ENCODE measurements around the gene STIM1. TPM values are rescaled to one million over a fixed set of nuclear protein-coding genes. Genes with fewer than 3 reads are reported as not detected.
"Not testable (repeated sequence)": the region's sequence is repeated elsewhere in the genome, so short reads cannot be mapped to it uniquely, and the experiment has no call there.

STIM1 gene
- total RNA-seq, 2 donors from 2014 or later = 64.7 to 65.4 TPM

DNA sequence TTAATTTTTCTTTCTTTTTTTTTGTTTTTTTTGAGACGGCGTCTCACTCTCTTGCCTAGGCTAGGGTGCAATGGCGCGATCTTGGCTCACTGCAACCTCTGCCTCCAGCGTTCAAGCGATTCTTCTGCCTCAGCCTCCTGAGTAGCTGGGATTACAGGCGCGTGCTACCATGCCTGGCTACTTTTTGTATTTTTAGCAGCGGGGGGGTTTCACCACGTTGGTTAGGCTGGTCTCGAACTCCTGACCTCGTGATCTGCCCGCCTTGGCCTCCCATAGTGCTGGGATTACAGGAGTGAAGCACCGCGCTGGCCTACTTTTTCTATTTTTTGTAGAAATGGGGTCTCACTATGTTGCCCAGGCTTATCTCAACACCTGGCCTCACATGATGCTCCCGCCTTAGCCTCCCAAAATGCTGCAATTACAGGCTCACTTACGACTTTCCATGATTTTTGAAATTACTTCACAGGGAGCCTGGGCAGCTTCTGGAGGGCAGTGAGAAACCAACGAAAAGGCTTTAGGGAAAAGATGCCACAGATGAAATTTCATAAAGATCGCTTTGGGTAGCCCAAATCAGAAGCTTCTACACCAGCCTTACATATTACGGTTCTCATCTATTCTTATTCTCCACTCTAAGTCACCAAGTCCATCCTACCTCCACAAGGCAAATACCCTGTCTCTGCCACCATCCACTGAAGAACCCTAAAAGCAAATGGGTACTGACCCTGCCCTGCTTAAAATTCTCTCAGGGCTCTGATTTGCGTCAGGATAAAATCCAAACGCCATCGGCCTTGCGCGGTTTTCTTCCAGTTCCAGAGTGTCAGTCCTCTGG, 238.3 kb downstream of the STIM1 start:
- DNase-seq (no peak), ATAC-seq (peak; percentile 1)
- intact Hi-C loops (cut with DNase I, micrococcal nuclease) = no loop called here

DNA sequence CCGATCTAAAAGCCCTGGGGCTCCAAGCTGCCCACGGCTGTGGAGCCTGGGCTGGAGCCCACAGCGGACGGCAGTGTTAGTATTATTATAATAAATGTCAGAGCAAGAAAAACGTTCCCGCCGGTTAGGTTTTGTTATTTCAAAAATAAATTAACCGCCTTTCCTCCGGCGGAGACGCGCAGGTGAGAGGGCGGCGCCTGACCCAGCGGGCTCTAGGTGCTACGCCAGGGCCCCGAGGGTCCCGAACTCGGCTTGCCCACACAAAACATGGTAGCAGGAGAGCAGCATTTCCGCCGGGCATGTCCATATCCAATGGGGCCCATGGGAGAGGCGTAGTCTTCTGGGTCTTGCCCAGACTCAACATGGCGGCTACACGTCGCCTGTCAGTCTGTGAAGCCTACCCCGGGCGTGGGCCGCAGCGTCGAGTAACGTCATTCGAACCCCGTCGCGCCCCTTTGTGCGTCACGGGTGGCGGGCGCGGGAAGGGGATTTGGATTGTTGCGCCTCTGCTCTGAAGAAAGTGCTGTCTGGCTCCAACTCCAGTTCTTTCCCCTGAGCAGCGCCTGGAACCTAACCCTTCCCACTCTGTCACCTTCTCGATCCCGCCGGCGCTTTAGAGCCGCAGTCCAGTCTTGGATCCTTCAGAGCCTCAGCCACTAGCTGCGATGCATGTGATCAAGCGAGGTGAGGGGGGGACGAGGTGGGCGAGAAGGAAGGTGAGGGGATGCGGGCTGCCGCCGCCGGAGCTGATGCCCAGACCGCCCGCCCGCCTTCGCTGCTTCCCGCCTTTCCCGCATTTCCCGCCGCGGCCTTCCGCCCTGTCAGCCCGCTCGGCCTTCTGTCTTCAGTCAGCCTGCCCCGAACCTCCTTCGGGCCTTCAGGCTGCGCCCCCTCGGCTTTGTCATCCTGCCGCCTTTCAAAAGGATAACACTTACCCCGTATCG, 239.2 kb downstream of the STIM1 start, which contains the start of gene RRM1:
Gene RRM1, plus strand, starts transcription at position 452 of the 944 bp plus-strand sequence. Its CDS starts 214 bp downstream, at position 666.
- peak; percentile 93 to 96 for DNase-seq
- intact Hi-C loops (cut with DNase I, micrococcal nuclease) = no loop called here
- peak; percentile 96 for ATAC-seq

DNA sequence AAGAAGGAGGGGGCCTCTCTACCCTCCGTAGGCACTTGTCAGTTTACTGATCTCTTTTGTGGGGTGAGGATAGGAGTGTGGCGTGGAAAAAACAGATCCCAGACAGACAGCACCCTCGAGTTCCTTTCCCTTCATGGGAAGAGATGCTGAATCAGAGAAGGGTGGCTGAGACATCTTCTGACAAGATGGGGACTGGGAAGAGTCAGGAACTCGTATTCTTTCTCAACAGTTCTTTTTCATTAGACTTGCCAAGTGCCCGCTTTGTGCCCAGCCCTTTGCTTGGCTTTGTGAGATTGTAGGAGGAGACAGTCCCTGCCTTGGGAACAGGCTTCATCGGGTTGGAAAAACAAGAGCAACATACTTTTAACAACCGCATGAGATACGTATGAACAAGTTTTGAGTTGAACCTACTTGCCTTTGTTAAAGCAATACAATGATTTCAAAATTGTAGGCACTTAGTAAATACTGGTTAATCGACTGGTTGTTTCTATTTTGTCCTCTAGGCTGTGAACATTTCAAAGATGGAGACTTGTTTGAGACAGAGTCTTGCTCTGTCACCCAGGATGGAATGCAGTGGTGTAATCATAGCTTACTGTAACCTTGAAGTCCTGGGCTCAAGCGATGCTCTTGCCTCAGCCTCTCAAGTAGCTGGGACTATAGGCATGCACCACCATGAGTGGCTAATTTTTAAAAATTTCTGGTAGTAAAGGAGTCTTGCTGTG, 240.2 kb downstream of the STIM1 start:
- DNase-seq (no peak), ATAC-seq (no peak)
- intact Hi-C loops (cut with DNase I, micrococcal nuclease) = no loop called here

DNA sequence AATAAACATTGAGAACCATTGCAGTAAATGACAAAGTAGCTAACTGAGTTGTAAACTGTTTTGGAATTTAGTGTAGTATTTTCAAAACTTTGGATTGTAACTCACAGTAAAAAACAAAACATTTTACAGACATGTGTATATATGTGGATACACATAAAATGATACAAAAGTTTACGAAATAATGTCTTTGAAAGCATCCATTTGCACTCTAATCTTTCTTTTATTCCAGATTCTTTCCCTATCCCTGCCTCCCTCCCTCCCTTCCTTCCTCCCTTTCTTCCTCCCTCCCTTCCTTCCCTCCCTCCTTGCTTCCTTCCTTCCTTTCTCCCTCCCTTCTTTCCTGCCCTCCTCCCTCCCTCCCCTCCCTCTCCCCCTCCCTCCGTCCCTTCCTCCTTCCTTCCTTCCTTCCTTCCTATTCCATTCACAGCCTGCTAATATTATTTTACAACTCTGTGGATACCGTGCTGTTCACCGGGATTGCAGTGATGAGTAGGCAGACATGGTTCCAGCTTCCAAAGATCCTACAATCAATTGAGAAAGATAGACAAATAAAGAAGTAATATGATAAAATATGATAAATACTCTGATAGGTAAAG, 242.7 kb downstream of the STIM1 start:
- intact Hi-C loops (cut with DNase I, micrococcal nuclease) = no loop called here
- DNase-seq (no peak), ATAC-seq (no peak)

DNA sequence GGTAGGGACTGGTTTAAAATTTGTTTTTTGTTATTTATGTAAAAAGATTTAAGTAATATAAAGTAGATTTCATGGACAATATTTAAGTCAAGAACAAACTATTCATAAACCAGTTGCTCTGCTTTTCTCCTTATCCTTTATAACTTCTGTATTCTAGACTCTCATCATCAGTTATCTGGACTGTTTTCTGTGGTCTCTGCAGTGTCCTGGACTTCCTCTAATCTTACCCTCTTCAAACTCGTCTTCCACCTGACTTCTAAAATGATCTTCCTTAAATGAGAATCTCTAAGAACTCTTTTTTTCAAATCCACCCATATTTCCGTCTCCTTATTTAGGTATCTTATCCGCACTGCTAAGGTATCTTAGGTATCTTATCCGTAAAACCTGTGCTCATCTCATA, 247.2 kb downstream of the STIM1 start:
- no peak for DNase-seq
- intact Hi-C loops (cut with DNase I, micrococcal nuclease) = no loop called here
- no peak for ATAC-seq

DNA sequence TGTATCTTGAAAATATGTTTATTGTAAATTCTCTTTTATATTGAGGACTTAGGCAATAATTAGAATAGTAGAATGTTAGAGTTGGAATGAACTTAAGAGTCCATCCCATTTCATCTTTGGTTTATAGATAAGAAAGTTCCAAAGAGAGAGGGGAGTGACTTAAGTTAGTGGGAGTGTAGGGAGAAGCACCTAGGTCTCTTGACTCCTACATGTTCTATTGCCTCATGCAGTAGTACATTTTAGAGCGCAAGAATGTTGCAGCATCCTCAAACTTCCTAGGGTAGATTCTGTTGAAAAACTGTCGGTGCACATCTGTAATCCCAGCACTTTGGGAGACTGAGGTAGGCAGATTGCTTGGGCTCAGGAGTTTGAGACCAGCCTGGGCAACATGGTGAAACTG, 247.8 kb downstream of the STIM1 start:
- no peak for DNase-seq
- intact Hi-C loops (cut with DNase I, micrococcal nuclease) = no loop called here
- ATAC-seq = no peak

DNA sequence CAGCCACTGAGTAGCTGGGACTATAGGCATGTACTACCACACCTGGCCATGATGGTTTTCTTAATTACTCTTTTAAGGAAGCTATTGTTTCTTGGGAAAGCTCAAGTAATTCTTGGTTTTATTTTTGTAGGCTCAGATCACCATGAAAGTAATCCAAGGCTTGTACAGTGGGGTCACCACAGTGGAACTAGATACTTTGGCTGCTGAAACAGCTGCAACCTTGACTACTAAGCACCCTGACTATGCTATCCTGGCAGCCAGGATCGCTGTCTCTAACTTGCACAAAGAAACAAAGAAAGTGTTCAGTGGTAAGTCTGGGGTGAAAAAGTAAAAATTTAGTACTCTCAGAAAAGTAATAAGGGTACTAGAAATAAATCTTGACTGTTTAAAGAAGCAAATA, 250.5 kb downstream of the STIM1 start:
- ATAC-seq = no peak
- DNase-seq = no peak
- intact Hi-C loops (cut with DNase I, micrococcal nuclease) = no loop called here

DNA sequence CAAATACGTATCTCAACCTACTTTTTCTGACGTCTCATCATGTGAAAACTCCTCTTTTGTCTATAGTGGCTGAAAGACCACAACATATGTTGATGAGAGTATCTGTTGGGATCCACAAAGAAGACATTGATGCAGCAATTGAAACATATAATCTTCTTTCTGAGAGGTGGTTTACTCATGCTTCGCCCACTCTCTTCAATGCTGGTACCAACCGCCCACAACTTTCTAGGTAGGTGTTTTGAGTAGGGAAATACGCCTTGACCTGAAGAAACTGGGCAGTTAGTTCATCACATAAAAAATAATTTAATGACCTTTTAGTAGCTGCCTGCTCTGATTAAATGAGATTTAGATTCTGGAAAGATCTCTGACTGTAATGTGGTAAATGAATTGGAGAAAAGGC, 256.4 kb downstream of the STIM1 start:
- intact Hi-C loops (cut with DNase I, micrococcal nuclease) = no loop called here
- no peak for ATAC-seq
- no peak for DNase-seq

DNA sequence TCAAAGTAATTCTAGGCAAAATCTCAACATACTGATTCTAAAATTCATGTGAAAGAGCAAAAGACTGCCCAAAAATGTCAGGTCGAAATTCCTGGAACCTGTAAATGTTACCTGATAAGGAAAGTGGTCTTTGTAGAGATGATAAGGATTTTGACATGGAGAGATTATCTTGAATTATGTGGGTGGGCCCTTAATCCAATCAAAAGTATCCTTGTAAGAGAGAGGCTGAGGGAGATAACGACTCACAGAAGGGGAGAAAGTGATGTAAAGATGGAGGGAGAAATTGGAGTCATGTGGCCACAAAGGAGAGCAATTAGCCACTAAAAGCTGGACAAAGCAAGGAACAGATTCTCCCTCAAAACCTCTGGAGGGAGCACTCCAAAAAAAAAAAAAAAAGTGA, 259.7 kb downstream of the STIM1 start:
- ATAC-seq (no peak), DNase-seq (no peak)
- intact Hi-C loops (cut with DNase I, micrococcal nuclease) = no loop called here

DNA sequence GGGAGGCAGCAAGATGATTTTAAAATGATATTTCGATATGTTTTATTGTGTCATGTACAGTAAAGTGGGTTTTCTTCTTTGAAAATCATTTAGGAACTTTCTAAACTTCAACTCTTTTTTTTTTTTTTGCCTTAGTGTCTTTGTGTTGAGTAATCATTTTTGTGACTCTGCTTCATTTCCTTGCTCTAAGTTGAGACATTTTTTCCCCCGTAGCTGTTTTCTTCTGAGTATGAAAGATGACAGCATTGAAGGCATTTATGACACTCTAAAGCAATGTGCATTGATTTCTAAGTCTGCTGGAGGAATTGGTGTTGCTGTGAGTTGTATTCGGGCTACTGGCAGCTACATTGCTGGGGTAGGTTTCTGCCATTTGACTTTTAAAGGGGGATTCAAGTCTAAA, 262.6 kb downstream of the STIM1 start:
- ATAC-seq = no peak
- intact Hi-C loops (cut with DNase I, micrococcal nuclease) = no loop called here
- DNase-seq = no peak

DNA sequence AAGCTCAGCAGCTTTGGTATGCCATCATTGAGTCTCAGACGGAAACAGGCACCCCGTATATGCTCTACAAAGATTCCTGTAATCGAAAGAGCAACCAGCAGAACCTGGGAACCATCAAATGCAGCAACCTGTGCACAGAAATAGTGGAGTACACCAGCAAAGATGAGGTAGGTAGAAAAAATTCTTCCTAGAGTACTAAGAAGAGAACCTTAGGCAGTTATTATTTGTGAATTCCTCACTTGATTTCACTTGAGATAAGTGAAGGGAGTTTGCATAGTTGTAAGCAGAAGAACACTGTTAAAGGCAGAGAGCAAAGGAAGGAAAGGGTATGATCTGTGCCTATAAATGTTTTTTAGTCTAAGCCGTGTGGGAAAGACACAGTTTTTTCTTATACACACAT, 267.8 kb downstream of the STIM1 start:
- DNase-seq (no peak), ATAC-seq (no peak)
- intact Hi-C loops (cut with DNase I, micrococcal nuclease) = no loop called here

DNA sequence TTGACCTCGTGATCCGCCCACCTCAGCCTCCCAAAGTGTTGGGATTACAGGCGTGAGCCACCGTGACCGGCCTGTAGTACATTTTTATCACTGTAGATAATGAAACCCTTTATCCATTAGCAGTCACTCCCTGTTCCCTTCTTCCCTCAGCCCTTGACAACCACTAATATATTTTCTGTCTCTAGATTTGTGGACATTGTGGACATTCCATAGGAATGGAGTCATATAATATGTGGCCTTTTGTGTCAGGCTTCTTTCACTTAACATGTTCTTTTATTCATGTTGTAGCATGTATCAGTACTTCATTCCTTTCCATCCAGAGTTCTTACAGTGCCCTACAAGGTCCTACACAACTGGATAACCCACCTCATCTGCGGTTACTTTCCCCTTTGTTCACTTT, 269.7 kb downstream of the STIM1 start:
- intact Hi-C loops (cut with DNase I, micrococcal nuclease) = no loop called here
- ATAC-seq = no peak

DNA sequence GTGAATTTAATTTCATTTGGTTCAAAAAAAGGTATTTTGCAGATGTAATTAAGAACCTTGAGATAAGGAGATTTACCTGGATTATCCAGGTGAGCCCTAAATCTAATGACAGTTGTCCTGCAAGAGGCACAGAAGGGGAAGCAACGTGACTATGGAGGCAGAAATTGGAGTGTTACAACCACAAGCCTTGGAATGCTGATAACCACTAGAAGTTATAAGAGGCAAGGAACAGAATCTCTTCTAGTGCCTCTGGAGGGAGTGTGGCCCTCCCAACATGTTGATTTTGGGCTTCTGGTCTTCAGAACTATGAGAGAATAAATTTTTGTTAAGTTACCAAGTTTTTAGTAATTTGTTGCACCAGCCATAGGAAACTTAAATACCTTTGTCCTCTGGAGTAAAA, 271.9 kb downstream of the STIM1 start:
- intact Hi-C loops (cut with DNase I, micrococcal nuclease) = no loop called here
- ATAC-seq (no peak), DNase-seq (no peak)

More for the DNA sequence above, 269.7 kb downstream of the STIM1 start:
- no peak for DNase-seq

DNA sequence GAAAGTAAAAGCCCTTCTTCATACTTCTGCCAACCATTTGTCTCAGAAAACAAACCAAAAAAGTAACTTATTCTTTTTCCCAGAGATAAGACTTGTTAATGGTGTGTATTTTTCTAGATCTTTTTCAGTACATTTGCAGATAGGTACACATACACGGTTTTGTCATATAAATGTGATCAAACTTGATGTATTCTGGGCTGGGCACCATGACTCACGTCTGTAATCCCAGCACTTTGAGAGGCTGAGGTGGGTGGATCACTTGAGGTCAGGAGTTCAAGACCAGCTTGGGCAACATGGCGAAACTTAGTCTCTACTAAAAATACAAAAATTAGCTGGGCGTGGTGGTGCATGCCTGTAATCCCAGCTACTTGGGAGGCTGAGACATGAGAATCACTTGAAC, 274.8 kb downstream of the STIM1 start:
- intact Hi-C loops (cut with DNase I, micrococcal nuclease) = not testable (repeated sequence)

DNA sequence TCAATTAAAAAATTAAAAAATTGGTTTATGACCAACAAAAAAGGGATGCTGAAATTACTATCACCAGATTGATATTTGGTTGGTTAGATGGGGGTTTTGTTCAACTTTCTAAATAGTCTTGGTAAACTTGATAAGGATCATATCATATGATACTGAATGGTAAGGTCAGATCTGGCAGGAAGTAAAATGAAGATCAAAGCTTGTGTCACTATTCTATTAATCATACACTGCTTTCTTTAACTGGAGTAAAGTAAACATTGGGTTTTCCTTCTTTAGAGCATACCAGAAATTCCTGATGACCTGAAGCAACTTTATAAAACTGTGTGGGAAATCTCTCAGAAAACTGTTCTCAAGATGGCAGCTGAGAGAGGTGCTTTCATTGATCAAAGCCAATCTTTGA, 279.3 kb downstream of the STIM1 start:
- no peak for ATAC-seq
- intact Hi-C loops (cut with DNase I, micrococcal nuclease) = no loop called here
- no peak for DNase-seq

More for the DNA sequence above, 274.8 kb downstream of the STIM1 start:
- ATAC-seq, DNase-seq: not testable (repeated sequence)

DNA sequence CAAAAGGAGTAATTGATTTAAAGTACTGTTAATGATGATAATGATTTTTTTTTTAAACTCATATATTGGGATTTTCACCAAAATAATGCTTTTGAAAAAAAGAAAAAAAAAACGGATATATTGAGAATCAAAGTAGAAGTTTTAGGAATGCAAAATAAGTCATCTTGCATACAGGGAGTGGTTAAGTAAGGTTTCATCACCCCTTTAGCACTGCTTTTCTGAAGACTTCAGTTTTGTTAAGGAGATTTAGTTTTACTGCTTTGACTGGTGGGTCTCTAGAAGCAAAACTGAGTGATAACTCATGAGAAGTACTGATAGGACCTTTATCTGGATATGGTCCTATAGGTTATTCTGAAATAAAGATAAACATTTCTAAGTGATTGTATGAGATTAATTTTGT, 283.0 kb downstream of the STIM1 start:
- intact Hi-C loops (cut with DNase I, micrococcal nuclease) = no loop called here
- no peak for ATAC-seq

DNA sequence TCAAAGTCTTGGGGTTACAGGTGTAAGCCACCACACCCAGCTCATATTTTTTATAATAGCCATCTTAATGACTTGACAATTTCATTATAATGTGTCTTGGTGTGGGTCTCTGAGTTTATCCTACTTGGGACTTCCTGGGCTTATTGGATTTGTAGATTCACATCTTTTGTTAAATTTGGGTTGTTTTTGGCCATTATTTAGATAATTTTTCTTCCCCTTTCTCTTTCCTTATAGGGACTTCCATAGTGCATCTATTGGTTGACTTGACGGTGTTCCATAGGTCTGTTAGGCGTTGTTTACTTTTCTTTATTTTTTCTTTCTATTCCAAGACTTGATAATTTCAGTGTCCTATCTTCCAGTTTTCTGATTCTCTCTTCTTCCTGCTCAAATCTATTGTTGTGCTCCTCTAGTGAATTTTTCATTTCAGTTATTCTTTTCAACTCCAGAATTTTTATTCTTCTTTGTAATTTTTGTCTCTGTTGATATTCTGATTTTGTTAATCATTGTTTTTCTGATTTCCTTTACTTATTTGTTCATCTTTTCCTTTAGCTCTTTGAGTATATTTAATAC, 284.7 kb downstream of the STIM1 start:
- intact Hi-C loops (cut with DNase I, micrococcal nuclease) = no loop called here
- no peak for DNase-seq
- no peak for ATAC-seq

More for the DNA sequence above, 283.0 kb downstream of the STIM1 start:
- no peak for DNase-seq

Data from left colon (tissue), 2 donors.